ENCODE data around the gene ARHGEF10L. TPM values are rescaled to one million over a fixed set of nuclear protein-coding genes. Genes with fewer than 3 reads are reported as not detected.

The ARHGEF10L gene
- total RNA-seq, 2 experiments from 2014 or later = not detected

- H3K27me3 Mint-ChIP-seq (ENCODE audit: low read depth) = no peaks in the 10 kb centered on the region
- POLR2A ChIA-PET = no interaction called here
- DNase-seq = no peak
- no peak overlapping the region for H3K27ac Mint-ChIP-seq
- H3K9me3 Mint-ChIP-seq (ENCODE audit: insufficient read depth) = no peaks in the 10 kb centered on the region
- no peak for ATAC-seq
- H3K36me3 Mint-ChIP-seq (ENCODE audit: low read depth) = no peaks in the 10 kb centered on the region
- no peak overlapping the region for H3K4me3 Mint-ChIP-seq
- H3K4me1 Mint-ChIP-seq (ENCODE audit: low read depth) = no peaks in the 10 kb centered on the region
- CTCF ChIA-PET = interaction anchor here (0.6 to 5.2 kb wide), 8 partner anchors 27 to 938 kb away, joined by 4 to 48 read pairs (median 4); no protein-coding TSS in a partner anchor
These were observed 66.3 kb downstream of the ARHGEF10L start for GRCh38 chr1:17605582-17606344.

- H3K4me3 Mint-ChIP-seq = no peak overlapping the region
- peak; percentile 44 for ATAC-seq
- no peaks in the 10 kb centered on the region for H3K36me3 Mint-ChIP-seq (ENCODE audit: low read depth)
- H3K27me3 Mint-ChIP-seq (ENCODE audit: low read depth) = no peaks in the 10 kb centered on the region
- no peaks in the 10 kb centered on the region for H3K4me1 Mint-ChIP-seq (ENCODE audit: low read depth)
- POLR2A ChIA-PET = no interaction called here
- CTCF ChIA-PET = interaction anchor here (0.6 to 5.2 kb wide), 16 partner anchors 12 to 155 kb away, joined by 3 to 48 read pairs (median 4); no protein-coding TSS in a partner anchor
- DNase-seq = peak; percentile 64
- H3K27ac Mint-ChIP-seq = no peak overlapping the region
- no peaks in the 10 kb centered on the region for H3K9me3 Mint-ChIP-seq (ENCODE audit: insufficient read depth)
These were observed 67.4 kb downstream of the ARHGEF10L start for GRCh38 chr1:17606826-17607440.

DNA sequence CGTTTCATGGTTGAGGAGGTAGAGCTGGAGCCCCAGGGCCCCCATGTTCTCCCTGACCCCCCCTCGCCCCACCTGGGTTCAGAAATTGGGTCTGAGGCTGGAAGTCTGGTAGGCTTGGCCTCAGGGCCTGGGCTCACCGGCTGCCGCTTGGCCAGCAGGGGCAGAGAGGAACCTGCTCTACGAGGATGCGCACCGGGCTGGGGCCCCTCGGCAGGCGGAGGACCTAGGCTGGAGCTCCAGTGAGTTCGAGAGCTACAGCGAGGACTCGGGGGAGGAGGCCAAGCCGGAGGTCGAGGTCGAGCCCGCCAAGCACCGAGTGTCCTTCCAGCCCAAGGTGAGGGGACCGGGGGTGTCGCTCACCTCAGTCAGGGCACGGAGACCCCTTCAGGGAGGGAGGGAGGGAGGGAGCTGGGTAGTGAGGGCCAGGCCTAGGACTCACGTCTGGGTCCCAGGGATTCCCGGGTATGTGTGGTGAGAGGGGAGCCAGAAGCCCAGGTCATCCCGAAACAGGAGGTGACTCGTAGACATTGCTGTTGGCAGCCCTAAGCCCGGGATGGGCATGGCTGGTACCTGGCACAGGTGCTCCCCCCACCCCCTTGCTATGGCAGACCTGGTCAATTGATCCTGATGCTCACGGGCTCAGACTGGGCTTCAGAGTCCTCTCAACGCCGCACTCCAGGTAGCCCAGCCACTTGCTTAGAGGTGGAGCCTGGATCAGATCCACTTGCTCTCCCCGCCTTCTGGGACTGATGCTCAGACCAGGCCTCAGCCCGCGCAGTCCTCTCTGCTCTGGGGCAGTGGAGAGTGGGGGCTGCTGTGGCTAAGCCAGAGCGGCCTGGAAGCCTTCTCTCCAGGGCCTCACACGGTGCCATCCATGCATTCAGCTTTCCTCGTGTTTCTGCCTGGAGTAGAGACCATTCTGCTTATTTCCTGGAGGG lies 68.4 kb downstream of the ARHGEF10L start:
- POLR2A ChIA-PET = no interaction called here

DNA sequence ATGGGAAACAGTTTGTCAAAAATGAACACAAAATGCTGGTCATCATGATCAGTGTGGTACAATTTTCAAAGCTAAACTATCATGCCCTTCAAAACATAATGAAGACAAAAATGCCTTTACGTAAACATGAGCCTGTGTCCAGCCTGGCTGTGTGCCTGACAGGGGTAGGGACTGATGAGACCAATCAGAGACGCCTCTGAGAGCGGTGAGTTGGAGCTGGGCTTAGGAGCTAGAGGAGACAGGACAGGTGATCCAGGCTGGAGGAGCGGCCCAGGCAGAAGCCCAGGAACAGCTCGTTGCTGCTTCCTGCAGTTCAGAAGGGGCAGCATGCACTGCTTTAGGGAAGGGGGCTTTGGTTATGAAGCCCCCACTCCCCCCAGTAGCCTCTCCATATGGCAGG lies 70.0 kb downstream of the ARHGEF10L start:
- CTCF ChIA-PET = interaction anchor here (5.2 kb wide), 1 partner anchor 108 kb away, joined by 48 read pairs; no protein-coding TSS in a partner anchor
- H3K27ac Mint-ChIP-seq = no peak overlapping the region
- no peak overlapping the region for H3K4me3 Mint-ChIP-seq
- ATAC-seq (no peak), DNase-seq (no peak)
- no peaks in the 10 kb centered on the region for H3K4me1 Mint-ChIP-seq (ENCODE audit: low read depth)
- H3K36me3 Mint-ChIP-seq (ENCODE audit: low read depth) = no peaks in the 10 kb centered on the region
- POLR2A ChIA-PET = no interaction called here
- H3K9me3 Mint-ChIP-seq (ENCODE audit: insufficient read depth) = no peaks in the 10 kb centered on the region
- peaks cover 4% of the 10 kb centered on the region for H3K27me3 Mint-ChIP-seq (ENCODE audit: low read depth)

More for the DNA sequence above, 68.4 kb downstream of the ARHGEF10L start:
- ATAC-seq (no peak), DNase-seq (no peak)
- Mint-ChIP-seq H3K27ac (no peak overlapping the region), H3K4me1 (ENCODE audit: low read depth) (no peaks in the 10 kb centered on the region), H3K27me3 (ENCODE audit: low read depth) (peaks cover 4% of the 10 kb centered on the region), H3K4me3 (no peak overlapping the region), H3K9me3 (ENCODE audit: insufficient read depth) (no peaks in the 10 kb centered on the region), H3K36me3 (ENCODE audit: low read depth) (no peaks in the 10 kb centered on the region)
- CTCF ChIA-PET = interaction anchor here (0.6 to 5.2 kb wide), 11 partner anchors 11 to 156 kb away, joined by 3 to 48 read pairs (median 4); no protein-coding TSS in a partner anchor

DNA sequence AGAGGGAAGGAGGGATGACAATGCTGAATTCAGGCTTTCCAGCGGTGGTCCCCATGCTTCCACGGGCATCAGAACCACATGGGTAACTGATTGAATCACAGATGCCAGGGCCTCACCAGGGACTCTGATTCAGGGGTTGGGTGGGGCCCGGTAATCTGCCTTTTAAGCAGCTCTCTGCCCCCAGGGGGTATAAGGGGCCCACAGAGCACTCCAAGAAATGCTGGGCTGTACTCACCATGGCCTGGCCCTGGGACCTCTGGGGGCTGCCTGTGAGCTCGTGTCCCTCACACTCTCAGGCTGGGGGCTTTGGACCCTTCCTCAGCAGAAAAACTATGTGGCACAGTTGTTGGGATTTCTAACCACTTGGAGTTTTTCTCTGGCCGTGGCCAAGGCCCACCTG lies 70.6 kb downstream of the ARHGEF10L start:
- POLR2A ChIA-PET = no interaction called here

DNA sequence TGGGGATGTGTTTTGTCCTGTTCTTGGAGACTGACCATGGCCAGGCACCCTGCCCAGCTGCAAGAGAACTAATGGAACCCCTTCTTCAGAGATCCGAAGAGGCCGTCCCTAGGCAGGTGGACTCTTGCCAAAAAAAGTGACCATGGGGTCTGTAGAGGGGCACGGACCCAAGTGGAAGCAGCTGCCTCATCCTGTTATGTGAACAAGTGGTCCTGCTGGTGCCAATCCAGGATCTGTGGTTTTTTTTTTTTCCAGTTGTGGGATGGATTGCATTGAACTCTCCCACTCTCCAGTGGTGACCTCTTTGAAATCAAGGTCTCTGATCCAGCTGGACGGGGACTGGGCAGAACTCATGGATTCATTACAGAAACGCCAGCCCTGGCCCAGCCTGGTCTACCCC lies 71.2 kb downstream of the ARHGEF10L start:
- Mint-ChIP-seq H3K4me3 (no peak overlapping the region), H3K36me3 (ENCODE audit: low read depth) (no peaks in the 10 kb centered on the region), H3K4me1 (ENCODE audit: low read depth) (no peaks in the 10 kb centered on the region), H3K27me3 (ENCODE audit: low read depth) (peaks cover 4% of the 10 kb centered on the region), H3K9me3 (ENCODE audit: insufficient read depth) (no peaks in the 10 kb centered on the region), H3K27ac (no peak overlapping the region)
- CTCF ChIA-PET = no interaction called here
- POLR2A ChIA-PET = no interaction called here
- DNase-seq (no peak), ATAC-seq (no peak)

More for the DNA sequence above, 70.6 kb downstream of the ARHGEF10L start:
- Mint-ChIP-seq H3K27me3 (ENCODE audit: low read depth) (peaks cover 4% of the 10 kb centered on the region), H3K9me3 (ENCODE audit: insufficient read depth) (no peaks in the 10 kb centered on the region), H3K4me3 (no peak overlapping the region), H3K36me3 (ENCODE audit: low read depth) (no peaks in the 10 kb centered on the region), H3K27ac (no peak overlapping the region), H3K4me1 (ENCODE audit: low read depth) (no peaks in the 10 kb centered on the region)
- DNase-seq (no peak), ATAC-seq (no peak)
- CTCF ChIA-PET = no interaction called here

DNA sequence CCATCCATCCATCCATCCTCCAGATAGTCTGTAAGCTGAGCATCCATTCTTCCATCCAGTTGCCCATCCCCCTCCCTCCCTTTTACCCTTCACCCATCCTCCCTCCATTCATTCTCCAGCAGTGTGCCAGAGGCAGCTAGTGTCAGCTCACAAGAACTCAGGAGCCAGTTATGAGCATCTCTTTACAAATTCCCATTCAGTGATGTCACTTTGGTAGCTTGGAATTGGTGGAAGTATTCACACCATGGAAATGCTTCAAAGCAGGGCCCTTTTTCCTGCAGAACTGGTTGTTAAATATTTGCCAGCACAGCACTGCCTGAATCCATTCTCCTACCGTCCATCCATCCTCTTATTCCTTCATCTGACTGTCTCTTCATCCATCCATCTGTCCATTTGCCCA lies 72.5 kb downstream of the ARHGEF10L start:
- H3K36me3 Mint-ChIP-seq (ENCODE audit: low read depth) = no peaks in the 10 kb centered on the region
- CTCF ChIA-PET = interaction anchor here (0.9 to 1.4 kb wide), 3 partner anchors 10 to 109 kb away, joined by 3 to 5 read pairs (median 3); no protein-coding TSS in a partner anchor
- H3K27me3 Mint-ChIP-seq (ENCODE audit: low read depth) = peaks cover 4% of the 10 kb centered on the region
- ATAC-seq = no peak
- no peak for DNase-seq
- no peak overlapping the region for H3K27ac Mint-ChIP-seq
- H3K4me3 Mint-ChIP-seq = no peak overlapping the region
- POLR2A ChIA-PET = no interaction called here
- H3K9me3 Mint-ChIP-seq (ENCODE audit: insufficient read depth) = no peaks in the 10 kb centered on the region
- no peaks in the 10 kb centered on the region for H3K4me1 Mint-ChIP-seq (ENCODE audit: low read depth)

- DNase-seq = no peak
- ATAC-seq = no peak
- POLR2A ChIA-PET = no interaction called here
- H3K36me3 Mint-ChIP-seq (ENCODE audit: low read depth) = no peaks in the 10 kb centered on the region
- H3K27me3 Mint-ChIP-seq (ENCODE audit: low read depth) = peaks cover 4% of the 10 kb centered on the region
- no peak overlapping the region for H3K4me3 Mint-ChIP-seq
- no peak overlapping the region for H3K27ac Mint-ChIP-seq
- CTCF ChIA-PET = no interaction called here
- H3K9me3 Mint-ChIP-seq (ENCODE audit: insufficient read depth) = no peaks in the 10 kb centered on the region
- H3K4me1 Mint-ChIP-seq (ENCODE audit: low read depth) = no peaks in the 10 kb centered on the region
These were observed 73.3 kb downstream of the ARHGEF10L start for GRCh38 chr1:17612831-17613230.

GRCh38 chr1:17614586-17614985 lies 75.1 kb downstream of the ARHGEF10L start:
- Mint-ChIP-seq H3K27me3 (ENCODE audit: low read depth) (peaks cover 4% of the 10 kb centered on the region), H3K4me3 (no peak overlapping the region), H3K9me3 (ENCODE audit: insufficient read depth) (no peaks in the 10 kb centered on the region), H3K4me1 (ENCODE audit: low read depth) (no peaks in the 10 kb centered on the region), H3K27ac (no peak overlapping the region), H3K36me3 (ENCODE audit: low read depth) (no peaks in the 10 kb centered on the region)
- ChIA-PET CTCF (no interaction called here), POLR2A (no interaction called here)
- ATAC-seq (no peak), DNase-seq (no peak)

DNA sequence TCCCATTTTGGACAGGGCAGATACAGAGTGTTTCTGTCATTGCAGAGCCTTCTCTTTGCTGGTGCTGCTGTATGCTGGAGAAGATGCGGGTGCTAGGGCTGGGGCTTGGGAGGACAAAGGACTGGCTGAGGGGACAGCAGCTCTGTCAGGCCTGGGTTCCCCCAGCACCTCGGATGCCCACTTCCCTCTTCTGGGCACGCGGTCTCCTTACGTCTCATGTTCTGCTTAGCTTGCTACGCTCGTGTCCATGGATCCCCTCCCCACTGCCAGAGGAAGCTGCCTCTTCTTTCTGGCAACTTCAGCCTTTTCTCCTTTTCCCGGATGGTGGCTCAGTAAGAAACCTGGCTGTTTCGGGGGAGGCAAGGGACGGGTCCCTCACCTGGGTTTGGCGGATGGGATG lies 75.7 kb downstream of the ARHGEF10L start:
- CTCF ChIA-PET = no interaction called here
- no peaks in the 10 kb centered on the region for H3K4me1 Mint-ChIP-seq (ENCODE audit: low read depth)
- DNase-seq = no peak
- H3K36me3 Mint-ChIP-seq (ENCODE audit: low read depth) = no peaks in the 10 kb centered on the region
- no peak overlapping the region for H3K4me3 Mint-ChIP-seq
- no peak for ATAC-seq
- H3K27ac Mint-ChIP-seq = no peak overlapping the region
- POLR2A ChIA-PET = no interaction called here
- H3K27me3 Mint-ChIP-seq (ENCODE audit: low read depth) = peaks cover 4% of the 10 kb centered on the region
- no peaks in the 10 kb centered on the region for H3K9me3 Mint-ChIP-seq (ENCODE audit: insufficient read depth)

GRCh38 chr1:17615959-17616358 lies 76.5 kb downstream of the ARHGEF10L start:
- Mint-ChIP-seq H3K36me3 (ENCODE audit: low read depth) (no peaks in the 10 kb centered on the region), H3K4me3 (no peak overlapping the region), H3K4me1 (ENCODE audit: low read depth) (no peaks in the 10 kb centered on the region), H3K9me3 (ENCODE audit: insufficient read depth) (no peaks in the 10 kb centered on the region), H3K27ac (no peak overlapping the region), H3K27me3 (ENCODE audit: low read depth) (peaks cover 4% of the 10 kb centered on the region)
- DNase-seq (no peak), ATAC-seq (no peak)
- CTCF ChIA-PET = no interaction called here
- POLR2A ChIA-PET = interaction anchor here (0.6 kb wide), 1 partner anchor 75 kb away, joined by 3 read pairs; no protein-coding TSS in a partner anchor
